NCI-H2081 (cell line): ENCODE measurements around the gene SIRT3.
A peak's percentile ranks its signal among the peaks of the same experiment; 100 is the strongest.
"Not testable (repeated sequence)": the region's sequence is repeated elsewhere in the genome, so short reads cannot be mapped to it uniquely, and the experiment has no call there.

Experiments used
- DNase-seq, 2 experiments: peaks; one replicate each; lab custom pipeline; 2025; lab: John Stamatoyannopoulos, UW

Gene SIRT3

DNA sequence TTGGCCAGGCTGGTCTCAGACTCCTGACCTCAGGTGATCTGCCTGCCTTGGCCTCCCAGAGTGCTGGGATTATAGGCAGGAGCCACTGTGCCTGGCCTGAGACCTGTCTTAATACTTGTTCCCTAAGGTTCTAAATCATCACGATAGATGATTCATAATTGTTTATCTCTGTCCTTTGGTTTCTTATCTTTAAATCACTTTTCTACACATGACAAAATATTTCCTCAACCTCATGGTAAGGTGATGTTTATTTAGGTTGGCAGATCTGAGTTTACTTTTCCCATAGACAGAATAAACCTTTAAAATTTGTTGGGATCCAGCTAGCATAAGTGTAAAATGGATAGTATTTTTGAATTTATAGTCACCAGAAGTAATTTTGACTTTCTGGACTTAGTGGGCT lies 4.2 kb upstream of the SIRT3 start:
- no peak for DNase-seq

DNA sequence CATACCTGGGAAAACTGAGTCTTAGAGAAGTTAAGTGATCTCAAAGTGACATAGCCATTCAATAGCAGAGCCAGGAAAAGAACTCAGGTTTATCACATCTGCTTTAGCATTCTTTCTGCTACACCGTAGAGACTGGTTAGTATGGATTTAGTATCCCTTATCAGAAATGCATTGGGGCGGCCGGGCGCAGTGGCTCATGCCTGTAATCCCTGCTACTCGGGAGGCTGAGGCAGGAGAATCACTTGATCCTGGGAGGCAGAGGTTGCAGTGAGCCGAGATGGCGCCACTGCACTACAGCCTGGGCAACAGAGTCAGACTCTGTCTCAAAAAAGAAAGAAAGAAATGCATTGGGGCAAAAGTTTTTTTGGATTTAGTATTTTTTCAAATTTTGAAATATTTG lies 2.2 kb upstream of the SIRT3 start:
- DNase-seq: not testable (repeated sequence)

DNA sequence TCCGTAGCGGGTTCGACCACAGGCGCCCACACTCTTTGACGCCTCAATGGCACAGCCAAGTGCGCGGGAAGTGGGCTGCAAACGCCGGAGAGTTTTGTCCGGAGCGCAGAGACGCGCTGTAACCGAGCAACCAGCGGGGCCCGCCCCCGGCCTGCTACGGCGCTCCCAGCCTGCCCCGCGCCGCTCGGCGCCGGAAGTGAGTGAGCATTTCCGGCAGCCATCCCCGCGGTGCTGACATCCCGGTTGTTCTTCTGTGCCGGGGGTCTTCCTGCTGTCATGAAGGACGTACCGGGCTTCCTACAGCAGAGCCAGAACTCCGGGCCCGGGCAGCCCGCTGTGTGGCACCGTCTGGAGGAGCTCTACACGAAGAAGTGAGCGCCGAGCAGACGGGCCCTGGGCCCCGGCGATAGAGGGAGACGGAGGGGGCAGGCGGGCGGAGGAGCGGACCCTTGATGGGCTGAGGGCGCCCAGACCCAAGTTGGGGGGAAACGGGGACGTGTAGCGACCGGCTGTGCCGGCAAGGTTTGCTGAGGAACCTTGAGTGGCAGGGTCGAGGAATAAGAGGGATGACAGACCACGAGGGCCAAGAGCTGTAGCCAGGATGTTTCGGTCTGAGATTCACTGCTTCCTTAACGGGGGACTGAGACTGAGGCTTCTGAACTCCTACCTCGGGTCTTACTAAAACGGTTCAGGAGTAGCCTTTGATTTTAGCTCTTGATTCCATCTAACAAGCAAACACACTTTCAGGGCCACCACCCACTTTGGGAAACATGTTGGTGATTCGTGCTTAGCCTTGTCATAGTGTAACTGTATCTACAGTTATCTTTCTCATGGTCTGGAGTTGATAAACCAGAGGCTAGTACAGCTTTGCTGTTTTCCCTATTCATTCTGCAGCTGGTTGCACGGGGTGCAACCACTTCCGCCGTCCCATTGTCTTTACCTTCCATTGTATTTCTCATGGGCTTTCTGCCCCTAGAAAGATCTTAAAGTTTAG lies 929 bp upstream of the SIRT3 start, which contains the start of gene PSMD13:
Gene PSMD13, plus strand, starts transcription at position 203 of the 994 bp plus-strand sequence. Its CDS starts 74 bp downstream, at position 277.
- DNase-seq: peak; percentile 83 to 87

DNA sequence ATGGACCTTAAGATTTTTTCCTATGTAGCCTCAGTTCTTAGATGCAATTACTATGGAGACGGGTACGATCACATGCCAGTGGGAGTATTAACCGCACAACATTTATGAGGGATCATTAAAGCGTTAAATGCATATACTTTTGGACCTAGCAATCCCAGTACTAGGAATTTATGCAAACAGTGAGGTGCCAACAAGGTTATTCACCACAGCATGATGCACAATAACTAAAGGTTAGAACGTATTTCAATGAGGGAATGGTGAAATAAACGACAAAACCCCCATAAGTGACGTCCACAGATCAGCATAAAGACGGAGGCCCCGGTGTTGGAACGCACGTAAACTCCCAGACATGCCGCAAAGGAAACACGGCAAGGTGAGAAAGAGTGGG lies 539 bp downstream of the SIRT3 start:
- peak in 1 of 2 experiments; percentile 44 for DNase-seq

DNA sequence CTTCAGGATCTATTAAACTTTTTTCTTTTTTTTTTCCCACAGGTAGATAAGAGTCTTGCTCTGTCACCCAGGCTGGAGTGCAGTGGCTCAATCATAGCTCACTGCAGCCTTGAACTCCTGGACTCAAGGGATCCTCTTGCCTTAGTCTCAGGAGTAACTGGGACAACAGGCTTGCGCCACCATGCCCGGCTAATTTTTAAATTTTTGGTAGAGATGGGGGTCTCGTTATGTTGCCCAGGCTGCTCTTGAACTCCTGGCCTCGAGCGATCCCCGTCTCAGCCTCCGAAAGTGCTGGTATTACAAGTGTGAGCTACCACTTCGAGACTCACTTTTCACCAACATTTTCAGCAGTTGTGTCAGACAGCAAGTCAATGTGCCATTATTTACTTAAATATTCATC lies 962 bp downstream of the SIRT3 start:
- no peak for DNase-seq

DNA sequence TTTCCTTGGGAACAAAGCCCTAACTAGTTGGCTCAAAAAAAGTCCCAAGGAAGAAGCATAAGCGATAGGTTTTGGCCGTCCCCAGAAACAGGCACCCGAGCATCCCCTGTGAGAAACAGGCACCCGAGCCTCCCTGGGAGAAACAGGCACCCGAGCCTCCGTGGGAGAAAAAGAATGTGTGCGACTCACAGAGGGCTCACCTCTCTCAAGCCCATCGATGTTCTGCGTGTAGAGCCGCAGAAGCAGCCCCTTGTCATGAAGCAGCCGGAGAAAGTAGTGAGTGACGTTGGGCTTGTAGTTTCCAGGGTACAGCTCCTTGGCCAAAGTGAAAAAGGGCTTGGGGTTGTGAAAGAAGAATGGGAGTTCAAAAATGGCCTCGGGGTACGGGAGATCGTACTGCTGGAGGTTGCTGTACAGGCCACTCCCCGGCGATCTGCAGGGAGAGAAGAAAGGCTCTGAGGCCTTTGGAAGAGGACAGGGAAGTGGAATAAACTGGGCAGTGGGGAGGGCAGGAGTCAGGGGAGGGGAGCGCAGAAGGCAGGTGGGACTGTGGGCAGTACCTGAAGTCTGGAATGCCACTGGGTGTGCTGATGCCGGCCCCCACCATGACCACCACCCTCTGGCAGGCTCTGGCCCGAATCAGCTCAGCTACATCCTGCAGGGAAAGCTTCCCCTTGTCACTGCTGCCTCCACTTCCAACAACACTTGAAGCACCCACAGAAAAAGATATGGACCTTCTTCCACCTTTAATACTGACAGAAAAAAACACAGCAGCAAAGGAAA lies 3.2 kb downstream of the SIRT3 start:
- DNase-seq: no peak

DNA sequence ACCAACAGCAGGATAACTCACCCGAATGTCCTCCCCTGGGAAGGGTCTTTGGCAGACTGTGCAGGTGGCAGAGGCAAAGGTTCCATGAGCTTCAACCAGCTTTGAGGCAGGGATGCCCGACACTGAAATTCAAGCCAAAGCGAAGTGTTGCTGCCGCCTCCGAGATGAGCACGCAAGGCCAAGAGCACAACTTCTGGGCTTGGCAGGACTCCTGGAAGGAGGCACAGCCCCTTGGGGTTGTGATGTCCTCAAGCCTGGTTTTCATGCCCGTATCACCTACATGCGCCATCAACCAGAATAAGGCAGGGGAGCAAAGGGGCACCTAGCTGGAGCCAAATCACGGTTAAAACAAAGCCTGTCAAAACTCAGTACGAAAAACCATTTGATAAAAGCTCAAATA lies 5.7 kb downstream of the SIRT3 start:
- DNase-seq: no peak

DNA sequence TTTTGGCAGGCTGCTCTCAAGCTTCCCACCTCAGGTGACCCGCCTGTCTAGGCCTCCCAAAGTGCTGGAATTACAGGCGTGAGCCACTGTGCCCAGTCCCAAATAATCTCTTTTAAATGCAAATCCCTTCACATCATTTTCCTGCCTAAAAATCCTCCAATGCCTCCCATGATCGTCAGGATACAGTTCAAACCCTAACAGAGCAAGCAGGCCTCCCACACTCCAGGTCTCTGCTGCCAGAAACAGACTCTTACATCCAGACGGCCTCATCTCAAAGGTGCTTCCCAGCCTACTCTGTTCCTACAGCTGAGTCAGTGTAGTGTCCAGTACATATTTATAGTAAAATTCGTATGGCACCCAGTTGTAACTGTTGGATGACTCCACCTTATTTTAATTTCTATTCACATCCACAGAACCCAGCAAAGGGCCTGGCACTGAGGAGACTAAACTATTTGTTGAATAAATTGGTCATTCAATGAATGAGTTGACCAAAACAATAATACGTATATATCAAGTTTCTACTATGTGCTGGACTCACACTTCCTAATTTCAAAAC lies 8.2 kb downstream of the SIRT3 start:
- DNase-seq: no peak

DNA sequence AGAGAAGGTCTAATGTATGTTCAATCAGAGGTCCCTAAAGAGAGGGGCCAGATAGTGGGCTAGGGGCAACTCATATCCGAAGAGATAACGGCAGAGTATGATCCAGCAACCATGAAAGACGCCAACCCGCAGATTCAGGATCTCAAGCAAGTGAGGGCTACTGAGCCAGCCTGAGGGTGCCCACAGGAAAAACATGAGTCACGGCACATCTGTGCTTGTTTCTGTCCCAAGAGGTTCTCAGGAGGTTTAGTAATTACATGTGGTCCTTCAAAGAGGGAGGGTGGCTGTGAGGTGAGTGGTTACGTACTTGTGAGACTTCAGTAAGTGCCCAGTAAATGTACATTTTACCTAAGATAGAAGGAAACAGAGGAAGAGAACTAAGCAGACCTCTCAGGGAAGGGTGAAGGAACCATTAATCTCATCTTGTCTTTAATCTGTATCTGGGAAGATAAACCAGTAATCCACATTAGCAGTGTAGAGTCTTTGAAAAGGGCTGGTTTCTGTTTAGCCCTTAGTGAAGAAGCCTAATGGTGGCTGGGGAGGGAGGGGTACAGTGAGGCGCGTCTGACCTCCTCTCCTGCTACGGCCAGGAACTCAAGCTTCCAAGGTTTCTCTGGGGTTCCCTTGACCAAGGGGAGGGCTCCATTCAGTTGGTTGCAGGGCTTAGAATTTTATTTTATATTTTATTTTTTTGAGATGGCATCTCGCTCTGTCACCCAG lies 10.2 kb downstream of the SIRT3 start:
- no peak for DNase-seq

DNA sequence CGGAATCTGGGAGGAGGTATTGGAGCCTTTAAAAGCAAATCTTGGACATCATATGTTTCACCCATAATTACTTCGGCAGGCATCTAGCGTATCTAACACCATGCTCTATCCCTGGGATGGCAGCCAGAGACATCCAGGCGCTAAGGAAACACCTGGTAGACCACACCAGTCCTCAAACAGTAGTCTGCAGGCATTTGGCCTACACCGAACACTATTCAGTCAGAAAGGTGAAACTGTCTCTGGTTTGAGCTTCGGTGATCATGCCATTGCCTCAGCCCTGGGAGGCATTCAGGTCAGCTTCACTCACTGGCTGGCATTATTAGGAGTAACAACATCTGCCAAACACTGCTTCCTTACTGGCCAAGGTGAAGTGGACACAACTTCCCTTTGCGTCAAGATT lies 11.7 kb downstream of the SIRT3 start:
- DNase-seq: no peak

DNA sequence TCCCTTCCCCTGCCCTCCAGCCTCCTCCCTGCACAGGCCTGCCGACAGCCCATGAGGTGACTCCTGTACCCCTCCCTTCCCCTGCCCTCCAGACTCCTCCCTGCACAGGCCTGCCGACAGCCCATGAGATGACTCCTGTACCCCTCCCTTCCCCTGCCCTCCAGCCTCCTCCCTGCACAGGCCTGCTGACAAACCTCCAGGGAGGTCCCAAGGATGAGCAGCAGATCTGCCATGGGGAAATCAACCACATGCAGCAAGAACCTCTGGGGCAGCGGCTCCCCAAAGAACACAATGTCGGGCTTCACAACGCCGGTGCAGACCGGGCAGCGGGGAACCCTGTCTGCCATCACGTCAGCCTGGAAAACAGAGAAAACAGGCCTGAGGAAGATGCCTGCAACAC lies 12.3 kb downstream of the SIRT3 start:
- DNase-seq: no peak

DNA sequence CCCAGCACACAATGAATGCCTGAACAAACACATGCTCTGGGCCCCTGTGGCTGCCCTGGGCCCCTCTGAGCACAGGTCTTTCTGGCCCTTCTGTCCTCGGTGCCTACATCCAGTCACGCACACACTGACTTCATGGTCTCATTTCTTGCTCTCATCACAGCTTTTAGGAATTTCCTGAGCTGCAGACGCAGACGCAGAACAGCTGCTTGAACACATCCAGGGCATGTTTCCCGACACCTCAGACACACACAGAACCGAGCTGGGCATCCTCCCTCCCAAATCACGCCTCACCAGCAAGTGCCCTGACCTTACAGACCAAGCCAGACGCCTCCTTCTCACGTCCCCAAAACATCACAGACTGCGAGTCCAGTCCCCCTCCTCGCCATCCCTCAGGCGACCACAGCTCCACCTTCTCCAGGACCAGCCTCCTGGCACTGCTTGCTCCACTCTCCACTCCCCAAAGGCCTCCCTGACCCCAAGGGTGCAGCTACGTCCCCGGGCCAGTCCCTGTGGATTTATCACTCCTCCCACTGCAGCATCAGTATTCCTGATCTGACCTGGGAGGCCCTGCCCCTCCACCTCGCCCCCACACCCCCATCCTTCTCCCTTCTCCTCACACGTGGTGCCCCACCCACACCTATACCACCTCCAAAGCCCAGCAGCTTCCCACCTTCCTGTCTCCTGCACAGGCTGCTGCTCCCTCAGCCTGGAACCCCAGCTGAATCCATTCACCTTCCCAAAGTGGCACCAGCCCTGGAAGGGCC lies 12.9 kb downstream of the SIRT3 start:
- DNase-seq: no peak

DNA sequence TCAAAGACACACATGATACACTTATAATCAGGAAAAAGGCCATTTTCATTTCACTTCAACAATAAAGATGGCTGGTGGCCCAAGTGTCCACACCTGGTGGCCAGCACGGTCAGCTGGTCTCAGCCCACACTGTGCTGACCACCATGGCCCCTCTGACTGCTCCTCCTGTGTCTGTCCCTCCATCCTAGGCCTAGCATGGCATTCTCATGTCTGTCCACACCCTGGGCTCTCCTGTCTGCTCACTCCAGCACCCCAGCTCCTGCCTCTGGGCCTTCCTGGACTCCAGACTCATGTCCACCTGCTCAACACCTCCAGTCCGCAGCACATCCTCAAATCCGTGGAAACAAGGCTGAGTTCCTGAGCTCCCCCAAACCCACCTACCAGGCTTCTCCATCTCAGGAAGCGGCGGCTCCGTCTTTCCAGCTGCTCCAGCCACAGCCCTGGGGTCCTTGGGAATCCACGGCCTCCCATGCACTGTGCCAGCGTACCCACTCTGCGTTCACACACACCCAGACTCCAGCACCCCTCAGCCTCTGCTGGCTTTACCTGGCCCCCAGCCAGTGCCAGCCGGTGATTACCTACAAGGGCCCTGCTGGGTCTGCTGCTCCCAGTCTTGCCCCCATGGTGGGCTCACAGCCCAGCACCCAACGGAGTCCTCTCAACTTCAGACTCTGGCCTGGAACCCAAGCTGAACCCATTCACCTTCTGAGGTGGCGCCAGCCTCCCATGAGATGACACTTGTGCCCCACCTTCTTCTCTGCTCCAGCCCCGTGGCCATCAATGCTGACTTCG lies 13.9 kb downstream of the SIRT3 start:
- no peak for DNase-seq

DNA sequence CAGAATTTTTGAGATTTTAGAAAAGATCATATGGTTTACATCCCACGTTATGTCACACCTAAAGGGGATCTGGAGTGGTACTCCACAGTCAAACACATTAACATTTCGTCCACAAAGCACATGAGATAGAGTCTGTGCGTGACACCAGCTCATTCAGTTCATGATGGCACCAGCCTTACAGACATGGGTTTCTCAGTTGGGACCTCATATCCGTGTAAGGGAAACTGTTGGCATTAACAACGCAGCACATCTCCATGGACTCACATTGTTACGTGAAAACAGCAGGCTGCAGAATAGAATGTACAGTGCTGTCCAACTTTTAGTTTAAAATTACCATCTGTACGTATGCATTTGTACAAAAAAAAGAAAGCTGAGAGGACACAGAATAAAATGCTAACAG lies 14.6 kb downstream of the SIRT3 start:
- no peak for DNase-seq

DNA sequence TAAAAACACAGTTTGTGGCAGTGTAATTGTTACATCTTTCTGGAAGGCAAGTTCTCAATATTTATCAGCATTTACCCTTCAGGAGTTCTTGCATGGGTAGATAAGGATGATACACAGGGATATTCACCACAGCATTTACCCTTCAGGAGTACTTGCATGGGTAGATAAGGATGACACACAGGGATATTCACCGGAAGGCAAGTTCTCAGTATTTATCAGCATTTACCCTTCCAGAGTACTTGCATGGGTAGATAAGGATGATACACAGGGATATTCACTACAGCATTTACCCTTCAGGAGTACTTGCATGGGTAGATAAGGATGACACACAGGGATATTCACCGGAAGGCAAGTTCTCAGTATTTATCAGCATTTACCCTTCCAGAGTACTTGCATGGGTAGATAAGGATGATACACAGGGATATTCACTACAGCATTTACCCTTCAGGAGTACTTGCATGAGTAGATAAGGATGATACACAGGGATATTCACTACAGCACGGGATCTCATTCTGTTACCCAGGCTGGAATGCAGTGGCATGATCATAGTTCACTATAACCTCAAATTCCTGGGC lies 15.4 kb downstream of the SIRT3 start:
- not testable (repeated sequence) for DNase-seq

DNA sequence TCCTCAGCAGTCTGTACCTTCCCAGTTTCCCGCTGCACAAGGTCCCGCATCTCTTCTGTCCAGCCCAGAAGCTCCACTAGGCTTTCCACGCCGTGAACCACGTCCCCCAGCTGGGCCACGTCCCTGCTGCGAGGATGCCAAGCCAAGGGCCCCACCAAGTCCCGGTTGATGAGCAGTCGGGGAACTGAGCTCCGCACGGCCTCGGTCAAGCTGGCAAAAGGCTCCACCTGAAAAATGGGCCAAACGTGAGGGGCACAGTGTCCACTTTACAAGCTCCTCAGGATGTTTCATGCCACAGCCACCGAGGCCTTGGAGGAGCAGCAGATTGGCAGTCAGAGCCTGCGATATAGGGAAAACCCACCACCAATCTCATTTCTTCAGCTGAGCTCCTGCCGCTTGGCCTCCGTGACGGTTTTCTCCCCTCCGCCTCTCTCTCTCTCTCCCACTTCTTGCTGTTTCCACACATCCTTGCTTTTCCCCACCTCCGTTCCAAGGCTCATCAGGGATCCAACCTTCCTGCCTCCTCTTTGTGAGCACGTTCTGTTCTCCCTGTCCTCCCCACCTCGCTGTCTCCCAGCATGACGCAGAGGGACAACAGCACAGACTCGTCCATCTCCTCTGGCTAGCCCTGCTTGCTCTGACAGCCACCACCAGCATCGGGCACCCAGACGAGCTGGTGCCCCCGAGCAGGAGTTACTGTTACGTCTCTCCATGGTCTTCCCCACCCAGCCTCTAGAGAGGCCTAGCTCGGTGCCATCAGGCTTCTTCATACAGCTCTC lies 17.1 kb downstream of the SIRT3 start:
- DNase-seq: no peak

DNA sequence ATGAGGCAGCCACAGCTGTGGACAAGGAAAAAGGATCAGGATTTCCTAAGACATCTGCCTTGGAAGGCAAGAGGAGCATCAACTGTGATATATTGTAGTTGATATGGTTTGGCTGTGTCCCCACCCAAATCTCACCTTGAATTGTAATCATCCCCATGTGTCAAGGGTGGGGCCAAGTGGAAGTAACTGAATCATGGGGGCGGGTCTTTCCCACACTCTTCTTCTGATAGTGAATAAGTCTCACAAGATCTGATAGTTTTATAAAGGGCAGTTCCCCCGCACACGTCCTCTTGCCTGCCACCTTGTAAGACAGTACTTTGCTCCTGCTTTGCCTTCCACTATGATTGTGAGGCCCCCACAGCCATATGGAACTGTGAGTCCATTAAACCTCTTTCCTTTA lies 18.4 kb downstream of the SIRT3 start:
- DNase-seq: no peak

DNA sequence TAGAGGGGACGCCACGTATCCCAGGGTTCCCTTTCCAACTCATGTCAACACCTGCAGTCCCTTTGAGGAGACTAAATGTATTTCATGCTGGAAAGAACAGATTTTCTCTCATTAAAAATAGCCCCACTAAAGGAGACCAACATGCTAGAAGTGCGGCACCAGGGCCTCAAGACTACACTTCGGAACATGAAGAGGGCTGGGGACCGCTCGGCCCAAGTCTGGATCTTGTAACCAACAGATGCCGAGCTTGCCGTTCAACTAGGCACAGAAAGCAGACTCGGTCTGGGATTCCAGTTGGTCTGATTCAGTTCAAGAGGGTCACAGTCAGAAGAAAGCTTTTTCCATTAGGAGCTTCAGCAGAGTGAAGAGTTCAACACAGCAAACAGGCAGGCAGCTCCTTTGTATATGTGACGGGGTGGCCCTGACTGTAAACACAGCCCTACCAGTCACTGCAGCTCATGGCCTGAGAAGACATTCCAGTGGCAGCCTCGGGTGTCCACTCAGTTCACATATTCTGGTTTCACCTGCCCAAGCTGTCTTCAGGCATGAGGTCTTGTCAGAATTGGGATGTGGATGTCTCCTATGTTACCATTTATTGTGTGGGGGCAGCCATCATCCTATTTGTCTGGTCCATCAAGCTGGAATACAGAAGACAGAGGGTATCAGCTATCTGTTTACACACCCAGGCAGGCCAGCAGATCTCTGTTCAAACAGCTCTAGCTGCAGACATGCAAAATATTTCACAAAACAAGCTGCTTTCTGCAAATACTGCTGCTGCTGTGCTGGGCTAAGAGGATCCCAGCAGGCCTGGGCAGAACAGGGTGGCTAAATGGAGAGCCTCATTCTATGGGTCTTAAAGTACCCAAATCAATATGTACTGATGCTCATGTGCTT lies 19.8 kb downstream of the SIRT3 start:
- no peak for DNase-seq
